ENCODE data around the gene ADAMTS17. TPM values are rescaled to one million over a fixed set of nuclear protein-coding genes. Genes with fewer than 3 reads are reported as not detected.

Gene ADAMTS17
- total and polyA plus RNA-seq, 9 of the 15 experiments (the other 6 are each of a cell fraction or from before 2014, with no cell fraction given): 0.01 to 0.14 (median 0.07) TPM; not detected in 6

GRCh38 chr15:100236981-100237720 is 104.6 kb downstream of the ADAMTS17 start:
- H4K20me1 ChIP-seq (replicated peaks; ENCODE audit: control insufficient read depth, insufficient read depth, low read length): no peaks in the 10 kb centered on the region
- no TSS peak for BruUV-seq (replicated peaks)
- DNase-seq (ENCODE audit: extremely low read depth in 1 of 4, low spot score in 3 of 4): no peak
- POLR2A ChIA-PET: interaction anchor here (0.6 kb wide), 1 partner anchor 14 kb away, joined by 3 read pairs; no protein-coding TSS in a partner anchor
- no peak overlapping the region for H2AFZ ChIP-seq (ENCODE audit: low read depth, low read length)
- H3K9ac ChIP-seq (ENCODE audit: insufficient read depth in 1 of 2, low read depth in 2 of 2, low read length in 2 of 2): peak overlapping the region in 1 of 2 experiments; percentile 50; a peak in 1 of 4 replicates
- H3K4me3 ChIP-seq: no peak overlapping the region
- in situ Hi-C loops (cut with MboI) (no loop called here), intact Hi-C loops (cut with micrococcal nuclease) (no loop called here)
- H3K9me3 ChIP-seq (replicated peaks; ENCODE audit: control insufficient read depth, insufficient read depth, low read depth, low read length): no peaks in the 10 kb centered on the region
- H3K27me3 ChIP-seq (ENCODE audit: control insufficient read depth in 2 of 2, insufficient read depth in 2 of 2, low read length in 2 of 2): peaks cover 0 to 9% of the 10 kb centered on the region in 2 experiments; a peak in 2 of 5 replicates
- H3K79me2 ChIP-seq (ENCODE audit: control insufficient read depth, insufficient read depth, low read length): no peaks in the 10 kb centered on the region
- no peaks in the 10 kb centered on the region for H3K36me3 ChIP-seq (ENCODE audit: control insufficient read depth, insufficient read depth, low read length)
- no peak for FAIRE-seq
- no peak for ATAC-seq
- no peak overlapping the region for H3K27ac ChIP-seq (ENCODE audit: extremely low read depth, low read depth, low read length)
- CTCF ChIA-PET (ENCODE audit: low intra/inter-chr PET ratio): no interaction called here
- no peaks in the 10 kb centered on the region for H3K9me1 ChIP-seq (ENCODE audit: control insufficient read depth, insufficient read depth, low read length)
- WGBS (ENCODE audit: insufficient coverage, low coverage, missing lambda C conversion rate): 19% methylated on average over 15 of the region's 15 CpGs
- H3K4me1 ChIP-seq (replicated peaks in 1 of 2; ENCODE audit: control insufficient read depth in 2 of 2, insufficient read depth in 2 of 2, low read length in 2 of 2): peaks cover 22% of the 10 kb centered on the region in 2 experiments; a peak in 4 of 5 replicates
- H3K4me2 ChIP-seq (ENCODE audit: insufficient read depth, low read length): no peak overlapping the region
- TF ChIP-seq SMARCA5 (IDR thresholded peaks at IDR 0.05): no peak
- no peak for TF ChIP-seq ZNF589 (CRISPR knock-in tag; IDR thresholded peaks at IDR 0.05; ENCODE audit: low read depth)
- no peak for TF ChIP-seq PML (IDR thresholded peaks at IDR 0.05; ENCODE audit: low read length)
- TF ChIP-seq SLC30A9 (CRISPR knock-in tag; IDR thresholded peaks at IDR 0.05): no peak
- TF ChIP-seq BCL6 (CRISPR knock-in tag; IDR thresholded peaks at IDR 0.05): no peak
- no peak for TF ChIP-seq SRSF9 (IDR thresholded peaks at IDR 0.05; ENCODE audit: borderline replicate concordance, low read depth, low read length)
